Panc1 (cell line): ENCODE measurements around the gene TSC22D1. TPM values are rescaled to one million over a fixed set of nuclear protein-coding genes. Genes with fewer than 3 reads are reported as not detected.

Experiments
- ATAC-seq: fragments of 200-7000 bp; cut with Tn5 transposase; 2 replicates; pipeline ENCODE4 v1.9.1; 2020; ENCODE audit warnings: mild to moderate bottlenecking, moderate library complexity
- Bru-seq: library from RNA; stranded (reverse); fragments of 400-500 nt; gene quantifications from one replicate; lab custom pipeline; 2021; lab: Mats Ljungman, UMichigan
- BruChase-seq, 2 experiments: library from RNA; stranded (reverse); fragments of 400-500 nt; gene quantifications; one replicate each; lab custom pipeline; 2021; lab: Mats Ljungman, UMichigan
- BruUV-seq: library from RNA; stranded (reverse); fragments of 400-500 nt; replicated peaks from 2 replicates; lab custom pipeline; 2021; lab: Mats Ljungman, UMichigan
- CTCF ChIA-PET: fragments of 300-600 bp; sonication (Branson Sonifier 250); formaldehyde crosslinking; loops from one replicate; lab custom pipeline; 2022; ENCODE audit warnings: antibody characterized with exemption; lab: Charles Lee
- POLR2A ChIA-PET: fragments of 300-600 bp; sonication (Branson Sonifier 250); formaldehyde crosslinking; loops from one replicate; lab custom pipeline; 2022; ENCODE audit warnings: antibody characterized with exemption; lab: Charles Lee
- DNase-seq: peaks from one replicate; pipeline ENCODE4 v3.0.0-alpha.2; 2010; ENCODE audit warnings: low read depth, low spot score
- H3K27ac ChIP-seq: 2 replicates; pipeline ENCODE4 v1.5.1; 2011; ENCODE audit warnings: mild to moderate bottlenecking, low read length, inconsistent platforms
- H3K27me3 ChIP-seq: fragments of 200-500 bp; sonication (Bioruptor generic); 2 replicates; pipeline ENCODE4 v1.6.0; 2014; ENCODE audit warnings: low read length, inconsistent platforms; ENCODE audit not compliant: control insufficient read depth, insufficient read depth
- H3K36me3 ChIP-seq: fragments of 200-500 bp; sonication (Bioruptor generic); 2 replicates; pipeline ENCODE4 v1.5.1; 2014; ENCODE audit warnings: inconsistent platforms, mild to moderate bottlenecking, low read length, moderate library complexity; ENCODE audit not compliant: control insufficient read depth, insufficient read depth
- H3K4me1 ChIP-seq: 2 replicates; pipeline ENCODE4 v1.5.1; 2011; ENCODE audit warnings: inconsistent platforms, mild to moderate bottlenecking, low read length, moderate library complexity; ENCODE audit not compliant: control insufficient read depth, insufficient read depth
- H3K4me3 ChIP-seq, 2 experiments: 2 replicates each; pipeline ENCODE4 v1.5.1; 2011 to 2012; ENCODE audit warnings: low read depth in 2 of 2, low read length in 2 of 2, mild to moderate bottlenecking in 2 of 2, inconsistent platforms in 1 of 2, moderate library complexity in 1 of 2
- H3K9me3 ChIP-seq: fragments of 200-500 bp; sonication (Bioruptor generic); 2 replicates; pipeline ENCODE4 v1.5.1; 2014; ENCODE audit warnings: low read depth, mild to moderate bottlenecking, inconsistent platforms, low read length, moderate library complexity; ENCODE audit not compliant: control insufficient read depth, insufficient read depth
- POLR2AphosphoS5 ChIP-seq: IDR thresholded peaks from 2 replicates; pipeline ENCODE4 v1.6.1; 2012; ENCODE audit warnings: mild to moderate bottlenecking, low read depth, low read length, moderate library complexity
- SIN3A ChIP-seq: IDR thresholded peaks from 2 replicates; pipeline ENCODE4 v1.6.1; 2012; ENCODE audit warnings: low read depth, mild to moderate bottlenecking, low read length, moderate library complexity, borderline replicate concordance; ENCODE audit not compliant: insufficient read depth
- TCF7L2 ChIP-seq: IDR thresholded peaks from 2 replicates; pipeline ENCODE4 v1.6.1; 2011; ENCODE audit warnings: mild to moderate bottlenecking, low read depth, low read length, inconsistent platforms
- in situ Hi-C: cut with HindIII; loops from 2 replicates; pipeline ENCODE4 v1.10.0; 2016; ENCODE audit warnings: low sequenced_read_pairs, low pct_unique_long_range_greater_than_20kb
- intact Hi-C: fragments of 100-400 bp; cut with micrococcal nuclease; formaldehyde crosslinking; loops from one replicate; pipeline ENCODE4 v1.10.0; 2022; ENCODE audit not compliant: unreplicated experiment
- long read RNA-seq: library from polyadenylated mRNA; unstranded; transcript quantifications from one replicate; pipeline ENCODE4 v2.0.0, GENCODE V29; 2021; ENCODE audit not compliant: unreplicated experiment
- polyA plus RNA-seq: library from polyadenylated mRNA; unstranded; fragments of >200 nt; gene quantifications from one replicate; pipeline ENCODE4 v1.2.1, GENCODE V29; 2012; ENCODE audit warnings: missing spikeins; ENCODE audit not compliant: insufficient read length
- total RNA-seq: library from RNA; stranded (reverse); gene quantifications from one replicate; pipeline ENCODE4 v1.2.1, GENCODE V29; 2021; ENCODE audit not compliant: unreplicated experiment
- TF ChIP-seq, protein P1 (sequence below), 2 experiments: IDR thresholded peaks; 2 replicates each; pipeline ENCODE4 v1.6.1; 2011 to 2012; ENCODE audit warnings: low read depth in 2 of 2, control low read depth in 1 of 2, low read length in 1 of 2, mild to moderate bottlenecking in 1 of 2, moderate library complexity in 1 of 2; ENCODE audit not compliant: insufficient read depth in 1 of 2
- TF ChIP-seq, protein P2 (sequence below): fragments of 450-650 bp; IDR thresholded peaks from 2 replicates; pipeline ENCODE4 v1.5.1; 2017; ENCODE audit warnings: mild to moderate bottlenecking

The TSC22D1 gene
- total RNA-seq (31.8 TPM), Bru-seq, nascent RNA (percentile 77 among the genes with signal in this experiment), BruChase-seq, experiment 1, labeled RNA remaining after a 2-hour chase (percentile 84 among the genes with signal in this experiment), BruChase-seq, experiment 2, labeled RNA remaining after a 6-hour chase (percentile 74 among the genes with signal in this experiment)
- 23.6 TPM for polyA plus RNA-seq
- long read RNA-seq, full-length matches to known transcripts, result 46 of 54 reads
- long read RNA-seq, partial matches to known transcripts, result 0 of 54 reads
- long read RNA-seq, other reads (novel, unspliced or antisense), result 8 of 54 reads

GRCh38 chr13:44575741-44576350, at the start of gene TSC22D1:
TSC22D1 (minus strand) TSS chr13:44576330; CDS start chr13:44576074, 256 bp downstream.
- intact Hi-C loops (no loop called here), in situ Hi-C loops (no loop called here)
- Histone ChIP-seq H3K4me3 (peak within 1 kb of the TSS; percentile 66 to 70), H3K4me1 (peaks cover 24% of the 10 kb centered on the region), H3K27me3 (no peaks in the 10 kb centered on the region), H3K9me3 (no peaks in the 10 kb centered on the region), H3K27ac (peak within 1 kb of the TSS; percentile 74), H3K36me3 (no peaks in the 10 kb centered on the region)
- DNase-seq, result no peak
- ChIA-PET POLR2A (no interaction called here), CTCF (no interaction called here)
- TF ChIP-seq, protein P1, sequence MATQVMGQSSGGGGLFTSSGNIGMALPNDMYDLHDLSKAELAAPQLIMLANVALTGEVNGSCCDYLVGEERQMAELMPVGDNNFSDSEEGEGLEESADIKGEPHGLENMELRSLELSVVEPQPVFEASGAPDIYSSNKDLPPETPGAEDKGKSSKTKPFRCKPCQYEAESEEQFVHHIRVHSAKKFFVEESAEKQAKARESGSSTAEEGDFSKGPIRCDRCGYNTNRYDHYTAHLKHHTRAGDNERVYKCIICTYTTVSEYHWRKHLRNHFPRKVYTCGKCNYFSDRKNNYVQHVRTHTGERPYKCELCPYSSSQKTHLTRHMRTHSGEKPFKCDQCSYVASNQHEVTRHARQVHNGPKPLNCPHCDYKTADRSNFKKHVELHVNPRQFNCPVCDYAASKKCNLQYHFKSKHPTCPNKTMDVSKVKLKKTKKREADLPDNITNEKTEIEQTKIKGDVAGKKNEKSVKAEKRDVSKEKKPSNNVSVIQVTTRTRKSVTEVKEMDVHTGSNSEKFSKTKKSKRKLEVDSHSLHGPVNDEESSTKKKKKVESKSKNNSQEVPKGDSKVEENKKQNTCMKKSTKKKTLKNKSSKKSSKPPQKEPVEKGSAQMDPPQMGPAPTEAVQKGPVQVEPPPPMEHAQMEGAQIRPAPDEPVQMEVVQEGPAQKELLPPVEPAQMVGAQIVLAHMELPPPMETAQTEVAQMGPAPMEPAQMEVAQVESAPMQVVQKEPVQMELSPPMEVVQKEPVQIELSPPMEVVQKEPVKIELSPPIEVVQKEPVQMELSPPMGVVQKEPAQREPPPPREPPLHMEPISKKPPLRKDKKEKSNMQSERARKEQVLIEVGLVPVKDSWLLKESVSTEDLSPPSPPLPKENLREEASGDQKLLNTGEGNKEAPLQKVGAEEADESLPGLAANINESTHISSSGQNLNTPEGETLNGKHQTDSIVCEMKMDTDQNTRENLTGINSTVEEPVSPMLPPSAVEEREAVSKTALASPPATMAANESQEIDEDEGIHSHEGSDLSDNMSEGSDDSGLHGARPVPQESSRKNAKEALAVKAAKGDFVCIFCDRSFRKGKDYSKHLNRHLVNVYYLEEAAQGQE (IDR thresholded peaks at IDR 0.05; ENCODE audit: insufficient read depth in 1 of 2, low read depth in 2 of 2, low read length in 1 of 2), result no peak
- TF ChIP-seq, protein P2, sequence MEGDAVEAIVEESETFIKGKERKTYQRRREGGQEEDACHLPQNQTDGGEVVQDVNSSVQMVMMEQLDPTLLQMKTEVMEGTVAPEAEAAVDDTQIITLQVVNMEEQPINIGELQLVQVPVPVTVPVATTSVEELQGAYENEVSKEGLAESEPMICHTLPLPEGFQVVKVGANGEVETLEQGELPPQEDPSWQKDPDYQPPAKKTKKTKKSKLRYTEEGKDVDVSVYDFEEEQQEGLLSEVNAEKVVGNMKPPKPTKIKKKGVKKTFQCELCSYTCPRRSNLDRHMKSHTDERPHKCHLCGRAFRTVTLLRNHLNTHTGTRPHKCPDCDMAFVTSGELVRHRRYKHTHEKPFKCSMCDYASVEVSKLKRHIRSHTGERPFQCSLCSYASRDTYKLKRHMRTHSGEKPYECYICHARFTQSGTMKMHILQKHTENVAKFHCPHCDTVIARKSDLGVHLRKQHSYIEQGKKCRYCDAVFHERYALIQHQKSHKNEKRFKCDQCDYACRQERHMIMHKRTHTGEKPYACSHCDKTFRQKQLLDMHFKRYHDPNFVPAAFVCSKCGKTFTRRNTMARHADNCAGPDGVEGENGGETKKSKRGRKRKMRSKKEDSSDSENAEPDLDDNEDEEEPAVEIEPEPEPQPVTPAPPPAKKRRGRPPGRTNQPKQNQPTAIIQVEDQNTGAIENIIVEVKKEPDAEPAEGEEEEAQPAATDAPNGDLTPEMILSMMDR, result no peak
- no peak for TF ChIP-seq SIN3A
- no peak for TF ChIP-seq TCF7L2
- TF ChIP-seq POLR2AphosphoS5, result no peak
- ATAC-seq, result no peak
- BruUV-seq, result no TSS peak

GRCh38 chr13:44622708-44623107, 46.6 kb upstream of the TSC22D1 start:
- no peak overlapping the region for H3K27ac ChIP-seq
- no peak for ATAC-seq

More at GRCh38 chr13:44622708-44623107, 46.6 kb upstream of the TSC22D1 start:
- H3K36me3 ChIP-seq, result no peaks in the 10 kb centered on the region
- in situ Hi-C loops, result no loop called here
- no TSS peak for BruUV-seq
- intact Hi-C loops, result no loop called here
- POLR2A ChIA-PET, result no interaction called here
- no peaks in the 10 kb centered on the region; the same call in 1 of the 2 replicates for H3K27me3 ChIP-seq
- no peak for DNase-seq
- TF ChIP-seq TCF7L2 (no peak), POLR2AphosphoS5 (no peak), SIN3A (no peak)
- TF ChIP-seq, protein P2, result no peak
- TF ChIP-seq, protein P1 (IDR thresholded peaks at IDR 0.05; ENCODE audit: insufficient read depth in 1 of 2, low read depth in 2 of 2, low read length in 1 of 2), result no peak
- no peak overlapping the region for H3K4me3 ChIP-seq
- CTCF ChIA-PET, result no interaction called here
- no peaks in the 10 kb centered on the region for H3K9me3 ChIP-seq
- no peaks in the 10 kb centered on the region for H3K4me1 ChIP-seq
